Neural progenitor cell (in vitro differentiated cells): ENCODE measurements around the gene ZNF417.

ENCODE experiments used
- CTCF ChIP-seq: fragments of 200-600 bp; sonication (generic); IDR thresholded peaks from 2 replicates; pipeline ENCODE4 v1.5.1; 2017; ENCODE audit warnings: antibody characterized with exemption, mild to moderate bottlenecking
- EZH2 ChIP-seq: fragments of 200-600 bp; sonication (generic); IDR thresholded peaks from 2 replicates; pipeline ENCODE4 v1.6.1; 2017; ENCODE audit warnings: antibody characterized with exemption, mild to moderate bottlenecking, moderate library complexity
- EZH2phosphoT487 ChIP-seq: fragments of 200-600 bp; sonication (generic); IDR thresholded peaks from 2 replicates; pipeline ENCODE4 v1.6.1; 2017; ENCODE audit warnings: antibody characterized with exemption

DNA sequence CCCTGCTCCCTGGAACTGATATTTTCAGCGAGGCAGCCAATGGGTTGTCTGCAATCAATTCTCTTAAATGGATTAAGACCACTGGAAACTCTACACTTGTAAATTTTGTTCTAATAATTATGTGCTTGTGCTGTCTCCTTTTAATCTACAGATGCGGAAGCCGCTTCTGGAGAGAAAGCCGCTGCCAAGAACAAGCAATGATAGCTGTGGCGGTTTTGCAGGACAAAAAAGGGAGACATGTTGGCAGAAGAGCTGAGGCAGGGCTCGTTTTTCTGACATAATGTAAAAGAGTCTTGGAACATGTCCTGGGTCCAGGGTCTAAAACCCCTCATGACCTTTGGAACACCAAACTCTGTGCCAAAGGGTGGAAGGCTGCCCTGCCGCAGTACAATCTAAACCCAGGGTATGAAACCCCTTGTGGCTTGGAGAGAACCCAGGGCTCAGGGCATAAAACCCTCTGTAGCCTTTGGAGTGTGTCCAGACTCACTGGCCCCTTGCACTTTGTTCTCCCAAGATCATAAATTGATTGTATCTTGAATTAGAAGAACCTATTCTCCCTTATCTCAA, 12.7 kb downstream of the ZNF417 start:
- TF ChIP-seq CTCF (no peak), EZH2phosphoT487 (no peak), EZH2 (no peak)
